ENCODE measurements around the gene SP7.
A peak's percentile ranks its signal among the peaks of the same experiment; 100 is the strongest.
"Not testable (repeated sequence)": the region's sequence is repeated elsewhere in the genome, so short reads cannot be mapped to it uniquely, and the experiment has no call there.

Gene SP7

GRCh38 chr12:53336181-53336681, at the start of gene SP7:
TSS of gene SP7 (minus strand) at chr12:53336354. CDS start at chr12:53335646, 708 bp downstream.
- Histone ChIP-seq H3K4me3 (no peak within 1 kb of the TSS), H3K27ac (no peak within 1 kb of the TSS)

- H3K4me3 ChIP-seq = peak overlapping the region in 4 of 7 experiments; percentile 4 to 30 (median 18)
- peak overlapping the region in 5 of 21 experiments; percentile 29 to 100 (median 51) for H3K27ac ChIP-seq
Observed at GRCh38 chr12:53383258-53383657, 47.1 kb upstream of the SP7 start.

DNA sequence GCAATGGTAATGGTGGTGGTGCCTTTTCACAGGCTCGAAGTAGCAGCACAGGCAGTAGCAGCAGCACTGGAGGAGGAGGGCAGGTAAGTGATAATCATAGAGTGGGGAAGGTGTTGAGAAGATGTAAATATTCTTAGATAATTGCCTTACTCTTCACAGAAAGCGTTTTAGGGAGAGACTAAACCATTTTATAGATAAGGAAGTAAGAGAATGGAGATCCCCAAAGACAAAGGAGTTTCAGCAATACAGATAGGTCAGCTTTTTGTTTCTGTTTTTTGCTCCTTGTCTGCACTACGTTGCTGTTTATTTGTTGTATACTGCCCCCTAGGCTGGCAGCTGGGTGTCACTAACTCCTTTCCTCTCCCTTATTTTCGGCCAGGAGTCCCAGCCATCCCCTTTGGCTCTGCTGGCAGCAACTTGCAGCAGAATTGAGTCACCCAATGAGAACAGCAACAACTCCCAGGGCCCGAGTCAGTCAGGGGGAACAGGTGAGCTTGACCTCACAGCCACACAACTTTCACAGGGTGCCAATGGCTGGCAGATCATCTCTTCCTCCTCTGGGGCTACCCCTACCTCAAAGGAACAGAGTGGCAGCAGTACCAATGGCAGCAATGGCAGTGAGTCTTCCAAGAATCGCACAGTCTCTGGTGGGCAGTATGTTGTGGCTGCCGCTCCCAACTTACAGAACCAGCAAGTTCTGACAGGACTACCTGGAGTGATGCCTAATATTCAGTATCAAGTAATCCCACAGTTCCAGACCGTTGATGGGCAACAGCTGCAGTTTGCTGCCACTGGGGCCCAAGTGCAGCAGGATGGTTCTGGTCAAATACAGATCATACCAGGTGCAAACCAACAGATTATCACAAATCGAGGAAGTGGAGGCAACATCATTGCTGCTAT, 45.8 kb upstream of the SP7 start:
- Histone ChIP-seq H3K27ac (peak overlapping the region in 20 of 21 experiments; percentile 55 to 100 (median 98)), H3K4me3 (peak overlapping the region in 3 of 7 experiments; percentile 48 to 72 (median 59))

DNA sequence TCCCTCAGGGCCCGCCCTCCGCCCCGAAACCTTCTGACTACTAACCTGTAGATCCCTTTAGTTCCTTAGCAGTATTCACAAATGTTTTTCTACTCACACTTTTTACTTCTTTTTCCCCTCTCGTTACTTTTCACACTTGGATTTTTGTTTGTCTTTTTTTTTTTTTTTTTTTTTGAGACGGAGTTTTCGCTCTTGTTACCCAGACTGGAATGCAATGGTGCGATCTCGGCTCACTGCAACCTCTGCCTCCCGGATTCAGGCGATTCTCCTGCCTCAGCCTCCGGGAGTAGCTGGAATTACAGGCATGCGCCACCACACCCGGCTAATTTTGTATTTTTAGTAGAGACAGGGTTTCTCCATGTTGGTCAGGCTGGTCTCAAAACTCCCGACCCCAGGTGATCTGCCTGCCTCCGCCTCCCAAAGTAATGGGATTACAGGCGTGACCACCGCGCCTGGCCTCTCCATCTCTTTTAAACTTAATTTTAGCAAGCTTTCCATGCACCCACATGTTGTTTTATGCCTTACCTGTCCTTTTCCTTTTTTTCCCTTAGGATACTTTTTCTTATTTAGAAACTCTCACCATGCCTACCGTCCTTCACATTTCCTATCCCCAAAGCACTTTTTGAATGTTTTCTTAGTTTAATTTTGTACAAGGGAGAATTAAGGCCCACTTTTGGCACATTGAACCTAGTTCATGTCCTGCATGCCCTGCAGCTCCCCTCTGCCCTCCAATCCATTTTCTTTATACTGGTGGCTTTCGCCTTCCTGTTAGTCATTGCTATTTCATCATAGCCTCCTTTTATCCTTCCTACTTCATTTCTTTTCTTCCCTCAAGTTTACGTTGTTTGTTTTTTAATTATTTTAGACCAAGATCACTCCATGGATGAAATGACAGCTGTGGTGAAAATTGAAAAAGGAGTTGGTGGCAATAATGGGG, 44.9 kb upstream of the SP7 start:
- peak overlapping the region in 20 of 21 experiments; percentile 73 to 100 (median 98) for H3K27ac ChIP-seq
- H3K4me3 ChIP-seq = peak overlapping the region; percentile 44 to 72 (median 54)

DNA sequence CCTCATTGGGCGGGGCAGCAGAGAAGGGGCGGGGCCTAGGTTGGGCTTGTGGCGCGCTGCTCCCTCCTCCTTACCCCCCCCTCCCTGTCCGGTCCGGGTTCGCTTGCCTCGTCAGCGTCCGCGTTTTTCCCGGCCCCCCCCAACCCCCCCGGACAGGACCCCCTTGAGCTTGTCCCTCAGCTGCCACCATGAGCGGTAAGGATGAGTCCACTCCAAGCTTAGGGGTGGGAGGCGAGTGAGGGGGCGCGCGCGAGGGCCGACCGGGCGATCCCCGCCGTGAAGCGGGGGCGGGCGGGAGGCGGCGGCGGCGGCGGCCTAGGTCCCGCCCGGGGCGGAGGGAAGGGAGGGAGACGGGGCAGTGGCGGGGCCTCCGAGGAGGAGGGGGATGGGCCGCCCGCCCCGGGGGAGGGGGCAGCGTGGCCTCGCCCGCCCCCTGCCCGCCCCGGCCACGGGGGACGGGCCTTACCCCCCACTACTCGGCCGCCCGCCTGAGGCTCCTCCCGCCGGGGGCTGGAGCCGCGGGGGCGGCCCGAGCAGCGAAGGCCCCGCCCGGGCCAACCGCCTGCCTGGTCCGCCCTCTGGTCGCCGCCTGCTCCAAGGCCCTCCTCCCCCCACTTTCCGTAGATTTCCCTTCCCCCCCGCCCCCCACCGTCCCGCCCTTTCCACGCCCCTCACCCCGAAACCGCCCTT, 44.1 kb upstream of the SP7 start, which contains the start of gene SP1:
Gene SP1 (plus strand): TSS at position 73 of the 690 bp plus-strand sequence. CDS start 116 bp downstream, at position 189.
- Histone ChIP-seq H3K4me3 (peak within 1 kb of the TSS; percentile 44 to 72 (median 54)), H3K27ac (peak within 1 kb of the TSS; percentile 94 to 100 (median 98))

GRCh38 chr12:53379389-53380103, 43.4 kb upstream of the SP7 start:
- Histone ChIP-seq H3K4me3 (peak overlapping the region; percentile 25 to 72 (median 54)), H3K27ac (peak overlapping the region; percentile 70 to 100 (median 98))

- H3K27ac ChIP-seq = peak overlapping the region; percentile 70 to 99 (median 93)
- H3K4me3 ChIP-seq = peak overlapping the region; percentile 25 to 52 (median 34)
Observed at GRCh38 chr12:53378724-53379388, 42.7 kb upstream of the SP7 start.

- H3K27ac ChIP-seq = peak overlapping the region in 19 of 21 experiments; percentile 21 to 99 (median 95)
- no peak overlapping the region for H3K4me3 ChIP-seq
Observed at GRCh38 chr12:53378222-53378621, 42.1 kb upstream of the SP7 start.

DNA sequence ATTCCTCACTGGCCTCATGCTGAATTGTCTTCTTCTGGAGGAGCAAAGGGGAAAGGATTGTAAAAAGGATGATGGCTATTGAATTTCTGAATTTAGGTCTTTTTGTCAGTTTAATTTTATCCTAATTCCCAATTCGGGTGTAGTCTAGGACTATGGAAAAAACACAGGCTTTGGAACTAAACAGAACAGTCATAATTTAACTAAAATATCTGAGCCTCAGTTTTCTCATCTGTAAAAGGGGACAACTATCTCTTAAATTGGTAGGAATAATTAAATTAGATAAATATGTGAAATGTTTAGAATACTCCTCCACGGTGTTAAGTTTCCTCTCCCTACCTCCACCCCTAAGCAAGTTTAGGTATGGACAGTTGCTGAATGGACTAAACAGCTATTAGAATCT, 40.6 kb upstream of the SP7 start:
- Histone ChIP-seq H3K27ac (peak overlapping the region in 1 of 21 experiments; percentile 4), H3K4me3 (no peak overlapping the region)

GRCh38 chr12:53374277-53374676, 38.1 kb upstream of the SP7 start:
- H3K4me3 ChIP-seq = not testable (repeated sequence)
- peak overlapping the region in 15 of 21 experiments; percentile 0 to 96 (median 69) for H3K27ac ChIP-seq

DNA sequence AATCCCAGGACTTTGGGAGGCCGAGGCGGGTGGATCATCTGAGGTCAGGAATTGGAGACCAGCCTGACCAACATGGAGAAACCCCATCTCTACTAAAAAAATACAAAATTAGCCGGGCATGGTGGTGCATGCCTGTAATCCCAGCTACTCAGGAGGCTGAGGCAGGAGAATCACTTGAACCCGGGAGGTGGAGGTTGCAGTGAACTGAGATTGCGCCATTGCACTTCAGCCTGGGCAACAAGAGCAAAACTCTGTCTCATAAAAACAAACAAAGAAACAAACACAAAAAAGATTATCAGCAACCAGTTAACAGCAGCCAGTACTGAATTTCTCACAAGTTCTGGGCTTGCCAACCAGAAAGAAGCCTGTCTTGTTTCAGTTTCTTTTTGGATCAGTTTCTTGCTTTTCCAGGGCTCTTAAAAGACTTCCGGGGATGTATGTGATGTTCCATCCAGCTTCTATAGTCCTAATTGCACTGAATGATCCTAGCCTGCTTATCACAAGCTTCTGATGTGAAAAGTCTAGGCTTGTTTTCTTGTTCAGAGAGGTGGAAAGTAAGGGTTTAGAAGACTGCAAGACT, 37.5 kb upstream of the SP7 start:
- not testable (repeated sequence) for H3K4me3 ChIP-seq
- H3K27ac ChIP-seq = peak overlapping the region in 16 of 21 experiments; percentile 0 to 96 (median 66)

- Histone ChIP-seq H3K27ac (peak overlapping the region in 9 of 21 experiments; percentile 6 to 74 (median 53)), H3K4me3 (no peak overlapping the region)
Observed at GRCh38 chr12:53365245-53365904, 29.2 kb upstream of the SP7 start.

DNA sequence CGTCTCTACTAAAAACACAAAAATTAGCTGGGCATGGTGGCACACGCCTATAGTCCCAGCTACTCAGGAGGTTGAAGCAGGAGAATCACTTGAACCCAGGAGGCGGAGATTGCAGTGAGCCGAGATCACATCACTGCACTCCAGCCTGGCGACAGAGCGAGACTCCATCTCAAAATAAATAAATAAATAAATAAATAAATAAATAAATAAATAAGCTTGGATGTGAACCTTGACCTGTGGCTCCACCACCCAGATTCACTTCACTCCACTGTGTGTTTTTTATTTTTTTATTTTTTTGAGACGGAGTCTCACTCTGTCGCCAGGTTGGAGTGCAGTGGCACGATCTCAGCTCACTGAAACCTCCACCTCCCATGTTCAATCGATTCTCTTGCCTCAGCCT, 25.5 kb upstream of the SP7 start:
- H3K27ac ChIP-seq, H3K4me3 ChIP-seq: not testable (repeated sequence)

DNA sequence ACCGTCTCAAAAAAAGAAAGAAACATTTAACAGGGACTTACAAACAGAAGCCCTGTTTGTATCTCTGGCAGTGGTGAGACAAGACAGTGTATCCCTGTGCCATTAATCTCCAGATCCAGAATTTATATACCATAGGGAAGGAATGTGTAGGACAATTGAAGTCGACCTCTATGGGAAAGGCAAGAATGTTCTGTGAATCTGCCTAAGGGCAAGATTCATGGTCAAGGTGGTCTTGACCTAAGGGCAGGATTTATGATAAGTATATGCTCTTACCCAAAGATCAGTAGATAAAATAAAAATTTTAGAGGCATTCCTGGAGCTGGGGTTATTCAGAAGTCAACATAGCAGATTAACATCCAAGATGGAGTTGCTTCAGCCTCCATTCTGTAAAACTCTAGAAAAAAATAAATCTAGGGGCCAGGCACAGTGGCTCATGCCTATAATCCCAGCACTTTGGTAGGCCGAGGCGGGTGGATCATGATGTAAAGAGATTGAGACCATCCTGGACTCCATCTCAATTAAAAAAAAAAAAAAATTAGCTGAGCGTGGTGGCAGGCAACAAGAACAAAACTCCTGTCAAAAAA, 22.8 kb upstream of the SP7 start:
- H3K4me3 ChIP-seq = no peak overlapping the region
- no peak overlapping the region for H3K27ac ChIP-seq

- H3K27ac ChIP-seq = no peak overlapping the region
- H3K4me3 ChIP-seq = no peak overlapping the region
Observed at GRCh38 chr12:53355121-53355520, 19.0 kb upstream of the SP7 start.

DNA sequence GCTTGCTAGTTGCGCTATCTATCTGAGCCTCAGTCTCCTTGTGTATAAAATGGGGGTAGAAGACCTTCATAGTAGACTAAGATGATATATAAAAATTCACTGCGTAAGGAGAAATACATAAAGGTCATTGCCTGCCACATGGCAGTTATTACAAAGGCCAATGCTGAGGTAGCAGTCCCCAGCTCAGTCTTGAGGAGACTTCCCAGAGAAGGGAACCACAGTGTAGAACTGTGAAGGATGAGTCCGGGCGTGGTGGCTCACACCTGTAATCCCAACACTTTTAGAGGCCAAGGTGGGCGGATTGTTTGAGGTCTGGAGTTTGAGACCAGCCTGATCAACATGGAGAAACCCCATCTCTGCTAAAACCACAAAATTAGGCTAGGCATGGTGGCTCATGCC, 17.1 kb upstream of the SP7 start:
- Histone ChIP-seq H3K27ac (no peak overlapping the region), H3K4me3 (no peak overlapping the region)

Measured in skin epidermis (tissue), 12 donors.